ENCODE data around the gene KAT14.
"Not testable (repeated sequence)": the region's sequence is repeated elsewhere in the genome, so short reads cannot be mapped to it uniquely, and the experiment has no call there.

The KAT14 gene

GRCh38 chr20:18166241-18166881, 28.7 kb downstream of the KAT14 start:
- no peak for TF ChIP-seq CTCF (conservative IDR thresholded peaks at IDR 0.05)
- no peak overlapping the region for H3K27ac ChIP-seq

GRCh38 chr20:18166950-18167349, 29.3 kb downstream of the KAT14 start:
- no peak for TF ChIP-seq CTCF (conservative IDR thresholded peaks at IDR 0.05)
- no peak overlapping the region for H3K27ac ChIP-seq

GRCh38 chr20:18172379-18172778, 34.7 kb downstream of the KAT14 start:
- H3K27ac ChIP-seq: no peak overlapping the region
- no peak for TF ChIP-seq CTCF (conservative IDR thresholded peaks at IDR 0.05)

GRCh38 chr20:18174906-18175683, 37.4 kb downstream of the KAT14 start:
- TF ChIP-seq CTCF (conservative IDR thresholded peaks at IDR 0.05): no peak
- no peak overlapping the region for H3K27ac ChIP-seq

GRCh38 chr20:18176318-18176785, 38.7 kb downstream of the KAT14 start:
- no peak overlapping the region for H3K27ac ChIP-seq
- TF ChIP-seq CTCF (conservative IDR thresholded peaks at IDR 0.05): no peak

GRCh38 chr20:18180366-18180765, 42.7 kb downstream of the KAT14 start:
- not testable (repeated sequence) for H3K27ac ChIP-seq

- no peak overlapping the region for H3K27ac ChIP-seq
- no peak for TF ChIP-seq CTCF (conservative IDR thresholded peaks at IDR 0.05)
These were observed 43.2 kb downstream of the KAT14 start for GRCh38 chr20:18180815-18181214.

- no peak for TF ChIP-seq CTCF (conservative IDR thresholded peaks at IDR 0.05)
These were observed 49.4 kb downstream of the KAT14 start for GRCh38 chr20:18187020-18187419.

More at GRCh38 chr20:18187020-18187419, 49.4 kb downstream of the KAT14 start:
- no peak overlapping the region for H3K27ac ChIP-seq

Measured in VCaP (cell line).